ENCODE measurements around the gene SLC7A6OS. TPM values are rescaled to one million over a fixed set of nuclear protein-coding genes. Genes with fewer than 3 reads are reported as not detected.

SLC7A6OS gene
- total and polyA plus RNA-seq, 2 experiments from 2014 or later: 16.4 to 17.9 TPM

- no peak for TF ChIP-seq EZH2 (IDR thresholded peaks at IDR 0.05; ENCODE audit: low read depth, unreplicated experiment)
- TF ChIP-seq CTCF (conservative IDR thresholded peaks at IDR 0.05; ENCODE audit: low read depth in 2 of 2): no peak
- no peak for TF ChIP-seq ETS1 (IDR thresholded peaks at IDR 0.05)
Observed at GRCh38 chr16:68272507-68273209, 38.1 kb downstream of the SLC7A6OS start (continued).

DNA sequence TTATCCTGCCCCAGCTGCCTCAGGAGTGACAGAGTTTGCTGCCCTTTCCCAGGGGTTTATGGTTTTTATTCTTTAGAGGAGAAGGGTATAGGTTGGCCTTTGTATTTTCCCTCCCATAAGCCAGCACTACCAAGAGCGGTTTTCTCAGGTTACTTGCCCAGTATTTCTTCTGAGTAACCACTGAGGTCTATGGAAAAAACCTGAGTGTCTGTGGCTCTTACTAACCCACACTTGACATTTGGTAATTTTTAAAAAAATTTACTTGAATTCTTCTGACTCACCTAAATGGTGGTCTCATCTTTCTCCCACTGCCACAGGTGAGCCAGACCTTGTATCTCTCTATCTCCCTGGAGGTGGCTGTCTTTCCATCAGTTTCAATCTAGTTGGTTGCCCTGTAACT is 40.4 kb downstream of the SLC7A6OS start:
- Mint-ChIP-seq H3K27me3 (ENCODE audit: insufficient read depth, low read depth, poor library complexity) (peaks cover 7% of the 10 kb centered on the region), H3K9me3 (no peaks in the 10 kb centered on the region), H3K27ac (no peak overlapping the region), H3K4me3 (no peak overlapping the region), H3K36me3 (ENCODE audit: low read depth) (peaks cover 22% of the 10 kb centered on the region; the same call in 2 of the 3 replicates), H3K4me1 (peaks cover 26% of the 10 kb centered on the region)
- Histone ChIP-seq H3K4me1 (ENCODE audit: insufficient read depth) (peaks cover 20% of the 10 kb centered on the region), H3K4me2 (no peak overlapping the region), H3K27me3 (ENCODE audit: insufficient read depth) (peaks cover 5% of the 10 kb centered on the region; the same call in 1 of the 2 replicates), H3K36me3 (ENCODE audit: insufficient read depth) (no peaks in the 10 kb centered on the region), H3F3A (replicated peaks; ENCODE audit: low read depth) (peaks cover 5% of the 10 kb centered on the region), H3K27ac (ENCODE audit: low read depth) (no peak overlapping the region), H3K9me2 (ENCODE audit: insufficient read depth) (no peaks in the 10 kb centered on the region), H3K4me3 (no peak overlapping the region), H3K79me2 (replicated peaks; ENCODE audit: insufficient read depth) (peaks cover 74% of the 10 kb centered on the region), H4K20me1 (replicated peaks; ENCODE audit: insufficient read depth) (peaks cover 13% of the 10 kb centered on the region), H2AFZ (no peak overlapping the region)
- DNase-seq (ENCODE audit: low spot score) (no peak), ATAC-seq (no peak)
- TF ChIP-seq EZH2 (IDR thresholded peaks at IDR 0.05; ENCODE audit: low read depth, unreplicated experiment) (no peak), ZNF331 (CRISPR knock-in tag; IDR thresholded peaks at IDR 0.05; ENCODE audit: low read depth) (no peak), EZH2phosphoT487 (IDR thresholded peaks at IDR 0.05; ENCODE audit: unreplicated experiment) (no peak), CTCF (conservative IDR thresholded peaks at IDR 0.05; ENCODE audit: low read depth in 2 of 2) (no peak), CREB1 (CRISPR knock-in tag; IDR thresholded peaks at IDR 0.05; ENCODE audit: low read depth) (no peak), POLR2AphosphoS5 (IDR thresholded peaks at IDR 0.05; ENCODE audit: low read depth) (no peak), STAT1 (IDR thresholded peaks at IDR 0.05; ENCODE audit: unreplicated experiment) (no peak), ETS1 (IDR thresholded peaks at IDR 0.05) (no peak), ZNF114 (CRISPR knock-in tag; IDR thresholded peaks at IDR 0.05) (no peak), JUNB (IDR thresholded peaks at IDR 0.05; ENCODE audit: unreplicated experiment) (no peak)
- TF ChIP-seq, protein P1, sequence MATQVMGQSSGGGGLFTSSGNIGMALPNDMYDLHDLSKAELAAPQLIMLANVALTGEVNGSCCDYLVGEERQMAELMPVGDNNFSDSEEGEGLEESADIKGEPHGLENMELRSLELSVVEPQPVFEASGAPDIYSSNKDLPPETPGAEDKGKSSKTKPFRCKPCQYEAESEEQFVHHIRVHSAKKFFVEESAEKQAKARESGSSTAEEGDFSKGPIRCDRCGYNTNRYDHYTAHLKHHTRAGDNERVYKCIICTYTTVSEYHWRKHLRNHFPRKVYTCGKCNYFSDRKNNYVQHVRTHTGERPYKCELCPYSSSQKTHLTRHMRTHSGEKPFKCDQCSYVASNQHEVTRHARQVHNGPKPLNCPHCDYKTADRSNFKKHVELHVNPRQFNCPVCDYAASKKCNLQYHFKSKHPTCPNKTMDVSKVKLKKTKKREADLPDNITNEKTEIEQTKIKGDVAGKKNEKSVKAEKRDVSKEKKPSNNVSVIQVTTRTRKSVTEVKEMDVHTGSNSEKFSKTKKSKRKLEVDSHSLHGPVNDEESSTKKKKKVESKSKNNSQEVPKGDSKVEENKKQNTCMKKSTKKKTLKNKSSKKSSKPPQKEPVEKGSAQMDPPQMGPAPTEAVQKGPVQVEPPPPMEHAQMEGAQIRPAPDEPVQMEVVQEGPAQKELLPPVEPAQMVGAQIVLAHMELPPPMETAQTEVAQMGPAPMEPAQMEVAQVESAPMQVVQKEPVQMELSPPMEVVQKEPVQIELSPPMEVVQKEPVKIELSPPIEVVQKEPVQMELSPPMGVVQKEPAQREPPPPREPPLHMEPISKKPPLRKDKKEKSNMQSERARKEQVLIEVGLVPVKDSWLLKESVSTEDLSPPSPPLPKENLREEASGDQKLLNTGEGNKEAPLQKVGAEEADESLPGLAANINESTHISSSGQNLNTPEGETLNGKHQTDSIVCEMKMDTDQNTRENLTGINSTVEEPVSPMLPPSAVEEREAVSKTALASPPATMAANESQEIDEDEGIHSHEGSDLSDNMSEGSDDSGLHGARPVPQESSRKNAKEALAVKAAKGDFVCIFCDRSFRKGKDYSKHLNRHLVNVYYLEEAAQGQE (IDR thresholded peaks at IDR 0.05; ENCODE audit: unreplicated experiment): no peak
